Measurements from ENCODE around the gene DMKN. TPM values are rescaled to one million over a fixed set of nuclear protein-coding genes. Genes with fewer than 3 reads are reported as not detected.

The DMKN gene
- total and polyA plus RNA-seq, 2 donors from 2014 or later: 137 to 150 TPM

- H3K4me1 ChIP-seq (ENCODE audit: control insufficient read depth in 2 of 3, insufficient read depth in 2 of 3, low read depth in 1 of 3, low read length in 3 of 3): no peaks in the 10 kb centered on the region
- H3K36me3 ChIP-seq (ENCODE audit: control insufficient read depth in 2 of 3, insufficient read depth in 3 of 3, low read length in 3 of 3): no peaks in the 10 kb centered on the region
- intact Hi-C loops (cut with DNase I): no loop called here
These were observed 7.8 kb upstream of the DMKN start for GRCh38 chr19:35521124-35521743.

DNA sequence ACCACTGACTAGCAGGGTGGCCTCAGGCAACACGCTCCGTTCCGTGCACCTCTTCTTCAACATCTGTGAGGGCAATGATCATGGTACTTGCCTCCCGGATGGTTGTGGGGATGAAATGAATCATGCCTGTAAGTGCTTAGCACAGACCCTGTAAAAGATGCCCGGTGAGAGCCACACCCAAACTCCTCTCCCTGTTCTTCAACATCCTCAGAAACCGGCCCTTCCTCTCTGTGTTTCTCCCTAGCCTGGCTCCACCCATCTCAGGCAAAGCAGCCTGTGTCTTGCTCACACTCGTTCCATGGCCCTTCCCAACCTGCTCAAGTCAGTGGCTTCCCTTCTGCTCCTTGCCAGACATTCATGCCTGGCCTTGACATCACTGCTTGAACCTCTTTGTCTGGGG is 5.8 kb upstream of the DMKN start:
- no peaks in the 10 kb centered on the region for H3K27me3 ChIP-seq (ENCODE audit: control insufficient read depth, insufficient read depth, low read length)
- FAIRE-seq (no peak), DNase-seq (no peak)
- no peaks in the 10 kb centered on the region for H3K4me1 ChIP-seq (ENCODE audit: control insufficient read depth in 2 of 3, insufficient read depth in 2 of 3, low read depth in 1 of 3, low read length in 3 of 3)
- H3K4me3 ChIP-seq (ENCODE audit: low read length in 3 of 3): no peak overlapping the region
- no peaks in the 10 kb centered on the region for H3K36me3 ChIP-seq (ENCODE audit: control insufficient read depth in 2 of 3, insufficient read depth in 3 of 3, low read length in 3 of 3)
- intact Hi-C loops (cut with DNase I): no loop called here
- H3K9me3 ChIP-seq (ENCODE audit: control insufficient read depth in 2 of 3, insufficient read depth in 1 of 3, low read length in 3 of 3): no peaks in the 10 kb centered on the region
- no peak overlapping the region for H3K27ac ChIP-seq (ENCODE audit: low read depth in 2 of 2, low read length in 2 of 2)
- TF ChIP-seq CTCF (IDR thresholded peaks at IDR 0.05; ENCODE audit: borderline replicate concordance, extremely low read depth, insufficient read depth): no peak
- no peak overlapping the region for H3K9ac ChIP-seq (ENCODE audit: low read length in 3 of 3)

More at GRCh38 chr19:35521124-35521743, 7.8 kb upstream of the DMKN start:
- TF ChIP-seq CTCF (IDR thresholded peaks at IDR 0.05; ENCODE audit: borderline replicate concordance, extremely low read depth, insufficient read depth): no peak
- H3K4me3 ChIP-seq (ENCODE audit: low read length in 3 of 3): no peak overlapping the region
- no peak overlapping the region for H3K27ac ChIP-seq (ENCODE audit: low read depth in 2 of 2, low read length in 2 of 2)
- no peaks in the 10 kb centered on the region for H3K9me3 ChIP-seq (ENCODE audit: control insufficient read depth in 2 of 3, insufficient read depth in 1 of 3, low read length in 3 of 3)
- no peaks in the 10 kb centered on the region for H3K27me3 ChIP-seq (ENCODE audit: control insufficient read depth, insufficient read depth, low read length)
- FAIRE-seq (no peak), DNase-seq (no peak)
- H3K9ac ChIP-seq (ENCODE audit: low read length in 3 of 3): no peak overlapping the region

DNA sequence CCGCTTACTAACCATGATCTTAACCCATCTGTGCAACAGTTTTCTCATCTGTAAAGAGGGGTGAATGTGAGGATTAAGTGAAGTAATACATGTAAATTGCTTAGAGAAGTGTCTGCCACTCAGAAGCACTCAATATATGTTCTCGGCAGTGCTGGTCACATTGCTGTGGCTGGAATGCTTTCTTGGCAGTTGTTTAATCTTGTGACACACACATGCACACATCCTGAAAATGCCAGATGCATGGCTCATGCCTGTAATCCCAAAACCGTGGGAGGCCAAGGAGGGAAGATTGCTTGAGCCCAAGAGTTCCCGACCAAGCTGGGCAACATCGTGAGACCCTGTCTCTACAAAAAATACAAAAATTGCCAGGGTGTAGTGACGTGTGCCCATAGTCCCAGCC is 4.9 kb upstream of the DMKN start:
- FAIRE-seq (no peak), DNase-seq (no peak)
- Histone ChIP-seq H3K4me3 (ENCODE audit: low read length in 3 of 3) (no peak overlapping the region), H3K27me3 (ENCODE audit: control insufficient read depth, insufficient read depth, low read length) (no peaks in the 10 kb centered on the region), H3K9me3 (ENCODE audit: control insufficient read depth in 2 of 3, insufficient read depth in 1 of 3, low read length in 3 of 3) (no peaks in the 10 kb centered on the region), H3K4me1 (ENCODE audit: control insufficient read depth in 2 of 3, insufficient read depth in 2 of 3, low read depth in 1 of 3, low read length in 3 of 3) (no peaks in the 10 kb centered on the region), H3K9ac (ENCODE audit: low read length in 3 of 3) (no peak overlapping the region), H3K36me3 (ENCODE audit: control insufficient read depth in 2 of 3, insufficient read depth in 3 of 3, low read length in 3 of 3) (no peaks in the 10 kb centered on the region), H3K27ac (ENCODE audit: low read depth in 2 of 2, low read length in 2 of 2) (no peak overlapping the region)
- intact Hi-C loops (cut with DNase I): no loop called here
- no peak for TF ChIP-seq CTCF (IDR thresholded peaks at IDR 0.05; ENCODE audit: borderline replicate concordance, extremely low read depth, insufficient read depth)

DNA sequence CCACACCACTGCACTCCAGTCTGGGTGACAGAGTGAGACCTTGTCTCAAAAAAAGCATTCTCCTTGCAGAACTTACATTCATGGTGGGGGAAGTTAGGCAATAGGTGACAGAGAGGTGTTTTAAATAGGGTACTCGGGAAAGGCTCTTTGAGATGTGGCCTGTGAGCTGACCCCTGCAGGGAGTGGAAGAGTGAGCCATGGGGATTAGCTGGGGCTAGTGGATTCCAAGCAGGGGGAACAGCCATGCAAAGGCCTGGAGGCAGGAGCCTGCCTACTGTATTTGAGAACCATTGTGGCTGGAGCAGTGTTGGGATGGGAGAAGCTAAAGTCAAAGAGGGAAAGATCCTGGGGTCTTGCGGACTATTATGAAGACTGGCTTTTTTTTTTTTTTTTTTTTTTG is 3.9 kb upstream of the DMKN start:
- DNase-seq: no peak
- intact Hi-C loops (cut with DNase I): no loop called here
- H3K9me3 ChIP-seq (ENCODE audit: control insufficient read depth in 2 of 3, insufficient read depth in 1 of 3, low read length in 3 of 3): no peaks in the 10 kb centered on the region
- H3K9ac ChIP-seq (ENCODE audit: low read length in 3 of 3): no peak overlapping the region
- FAIRE-seq: no peak
- H3K27ac ChIP-seq (ENCODE audit: low read depth in 2 of 2, low read length in 2 of 2): no peak overlapping the region
- H3K27me3 ChIP-seq (ENCODE audit: control insufficient read depth, insufficient read depth, low read length): no peaks in the 10 kb centered on the region
- no peaks in the 10 kb centered on the region for H3K4me1 ChIP-seq (ENCODE audit: control insufficient read depth in 2 of 3, insufficient read depth in 2 of 3, low read depth in 1 of 3, low read length in 3 of 3)
- no peak for TF ChIP-seq CTCF (IDR thresholded peaks at IDR 0.05; ENCODE audit: borderline replicate concordance, extremely low read depth, insufficient read depth)
- no peak overlapping the region for H3K4me3 ChIP-seq (ENCODE audit: low read length in 3 of 3)
- no peaks in the 10 kb centered on the region for H3K36me3 ChIP-seq (ENCODE audit: control insufficient read depth in 2 of 3, insufficient read depth in 3 of 3, low read length in 3 of 3)
